Ishikawa (cell line): ENCODE results near the gene GRIK1.

Source experiments
- CEBPB ChIP-seq: IDR thresholded peaks from 2 replicates; pipeline ENCODE4 v1.6.1; 2012
- CREB1 ChIP-seq: IDR thresholded peaks from 2 replicates; pipeline ENCODE4 v1.6.1; 2012; ENCODE audit warnings: low read depth
- EGR1 ChIP-seq: IDR thresholded peaks from 2 replicates; pipeline ENCODE4 v1.6.1; 2012
- EP300 ChIP-seq: IDR thresholded peaks from 2 replicates; pipeline ENCODE4 v1.6.1; 2012; ENCODE audit warnings: borderline replicate concordance
- FOXM1 ChIP-seq: IDR thresholded peaks from 2 replicates; pipeline ENCODE4 v1.6.1; 2012; ENCODE audit warnings: low read depth, borderline replicate concordance
- NFIC ChIP-seq: IDR thresholded peaks from 2 replicates; pipeline ENCODE4 v1.6.1; 2012
- RAD21 ChIP-seq: IDR thresholded peaks from 2 replicates; pipeline ENCODE4 v1.6.1; 2012; ENCODE audit warnings: low read depth
- TAF1 ChIP-seq: IDR thresholded peaks from 2 replicates; pipeline ENCODE4 v1.6.1; 2012; ENCODE audit warnings: low read depth, mild to moderate bottlenecking
- TCF12 ChIP-seq: IDR thresholded peaks from 2 replicates; pipeline ENCODE4 v1.6.1; 2012; ENCODE audit warnings: low read depth
- TEAD4 ChIP-seq: IDR thresholded peaks from 2 replicates; pipeline ENCODE4 v1.6.1; 2012
- YY1 ChIP-seq: IDR thresholded peaks from 2 replicates; pipeline ENCODE4 v1.6.1; 2012; ENCODE audit warnings: low read depth
- ZBTB7A ChIP-seq: IDR thresholded peaks from 2 replicates; pipeline ENCODE4 v1.6.1; 2012; ENCODE audit warnings: low read depth
- TF ChIP-seq, protein P1 (sequence below): IDR thresholded peaks from 2 replicates; pipeline ENCODE4 v1.6.1; 2012
- TF ChIP-seq, protein P2 (sequence below): IDR thresholded peaks from 2 replicates; pipeline ENCODE4 v1.6.1; 2012
- TF ChIP-seq, protein P3 (sequence below): IDR thresholded peaks from 2 replicates; pipeline ENCODE4 v1.6.1; 2012; ENCODE audit warnings: low read depth, mild to moderate bottlenecking

The GRIK1 gene

DNA sequence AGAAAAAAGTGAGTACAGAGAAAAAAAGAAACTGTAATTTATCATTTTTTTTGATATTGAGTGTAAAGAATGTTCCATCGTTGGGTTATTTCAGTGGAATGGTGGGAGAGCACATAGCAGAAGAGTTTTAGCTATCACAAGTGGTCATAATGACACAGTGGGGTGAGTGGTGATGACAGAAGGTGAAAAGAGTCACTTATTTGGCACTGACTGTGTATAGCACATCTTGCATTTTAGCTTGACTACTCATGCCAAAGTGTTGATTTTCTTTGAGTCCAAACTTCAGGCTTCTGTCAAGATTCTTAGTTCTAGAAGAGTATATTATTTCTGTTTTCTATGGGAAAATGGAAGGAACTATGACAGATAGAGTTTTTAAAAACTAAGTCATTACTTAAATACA, 261.2 kb downstream of the GRIK1 start:
- no peak for TF ChIP-seq ZBTB7A
- no peak for TF ChIP-seq YY1
- TF ChIP-seq TEAD4, result no peak
- TF ChIP-seq, protein P1, sequence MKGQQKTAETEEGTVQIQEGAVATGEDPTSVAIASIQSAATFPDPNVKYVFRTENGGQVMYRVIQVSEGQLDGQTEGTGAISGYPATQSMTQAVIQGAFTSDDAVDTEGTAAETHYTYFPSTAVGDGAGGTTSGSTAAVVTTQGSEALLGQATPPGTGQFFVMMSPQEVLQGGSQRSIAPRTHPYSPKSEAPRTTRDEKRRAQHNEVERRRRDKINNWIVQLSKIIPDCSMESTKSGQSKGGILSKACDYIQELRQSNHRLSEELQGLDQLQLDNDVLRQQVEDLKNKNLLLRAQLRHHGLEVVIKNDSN, result no peak
- TF ChIP-seq RAD21, result no peak
- no peak for TF ChIP-seq NFIC
- TF ChIP-seq EP300, result no peak
- TF ChIP-seq TAF1, result no peak

DNA sequence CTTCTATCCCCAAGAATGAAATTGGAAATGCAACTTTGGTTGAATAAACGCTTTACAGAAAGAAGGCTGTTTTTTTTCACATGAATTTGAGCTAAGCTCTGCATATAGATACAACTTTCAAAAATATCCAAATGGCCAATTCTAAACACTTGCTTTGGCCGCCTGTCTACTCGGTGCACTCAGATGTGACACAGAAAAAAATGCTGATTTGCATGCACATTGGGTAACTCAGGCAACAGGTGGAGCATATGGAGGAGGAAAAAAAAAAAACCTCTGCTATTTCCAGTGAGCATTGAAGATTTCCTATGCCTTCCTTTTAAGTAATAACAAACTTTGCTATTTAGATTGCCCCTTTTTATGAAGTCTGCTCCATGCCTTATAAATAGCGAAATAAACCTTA, 262.5 kb downstream of the GRIK1 start:
- TF ChIP-seq CEBPB (no peak), TCF12 (no peak), EP300 (no peak), TEAD4 (no peak), CREB1 (no peak), ZBTB7A (no peak), YY1 (no peak), NFIC (no peak), EGR1 (no peak), FOXM1 (no peak), RAD21 (no peak), TAF1 (no peak)
- TF ChIP-seq, protein P2, sequence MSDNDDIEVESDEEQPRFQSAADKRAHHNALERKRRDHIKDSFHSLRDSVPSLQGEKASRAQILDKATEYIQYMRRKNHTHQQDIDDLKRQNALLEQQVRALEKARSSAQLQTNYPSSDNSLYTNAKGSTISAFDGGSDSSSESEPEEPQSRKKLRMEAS, result no peak
- TF ChIP-seq, protein P1, result no peak
- TF ChIP-seq, protein P3, sequence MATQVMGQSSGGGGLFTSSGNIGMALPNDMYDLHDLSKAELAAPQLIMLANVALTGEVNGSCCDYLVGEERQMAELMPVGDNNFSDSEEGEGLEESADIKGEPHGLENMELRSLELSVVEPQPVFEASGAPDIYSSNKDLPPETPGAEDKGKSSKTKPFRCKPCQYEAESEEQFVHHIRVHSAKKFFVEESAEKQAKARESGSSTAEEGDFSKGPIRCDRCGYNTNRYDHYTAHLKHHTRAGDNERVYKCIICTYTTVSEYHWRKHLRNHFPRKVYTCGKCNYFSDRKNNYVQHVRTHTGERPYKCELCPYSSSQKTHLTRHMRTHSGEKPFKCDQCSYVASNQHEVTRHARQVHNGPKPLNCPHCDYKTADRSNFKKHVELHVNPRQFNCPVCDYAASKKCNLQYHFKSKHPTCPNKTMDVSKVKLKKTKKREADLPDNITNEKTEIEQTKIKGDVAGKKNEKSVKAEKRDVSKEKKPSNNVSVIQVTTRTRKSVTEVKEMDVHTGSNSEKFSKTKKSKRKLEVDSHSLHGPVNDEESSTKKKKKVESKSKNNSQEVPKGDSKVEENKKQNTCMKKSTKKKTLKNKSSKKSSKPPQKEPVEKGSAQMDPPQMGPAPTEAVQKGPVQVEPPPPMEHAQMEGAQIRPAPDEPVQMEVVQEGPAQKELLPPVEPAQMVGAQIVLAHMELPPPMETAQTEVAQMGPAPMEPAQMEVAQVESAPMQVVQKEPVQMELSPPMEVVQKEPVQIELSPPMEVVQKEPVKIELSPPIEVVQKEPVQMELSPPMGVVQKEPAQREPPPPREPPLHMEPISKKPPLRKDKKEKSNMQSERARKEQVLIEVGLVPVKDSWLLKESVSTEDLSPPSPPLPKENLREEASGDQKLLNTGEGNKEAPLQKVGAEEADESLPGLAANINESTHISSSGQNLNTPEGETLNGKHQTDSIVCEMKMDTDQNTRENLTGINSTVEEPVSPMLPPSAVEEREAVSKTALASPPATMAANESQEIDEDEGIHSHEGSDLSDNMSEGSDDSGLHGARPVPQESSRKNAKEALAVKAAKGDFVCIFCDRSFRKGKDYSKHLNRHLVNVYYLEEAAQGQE, result no peak

DNA sequence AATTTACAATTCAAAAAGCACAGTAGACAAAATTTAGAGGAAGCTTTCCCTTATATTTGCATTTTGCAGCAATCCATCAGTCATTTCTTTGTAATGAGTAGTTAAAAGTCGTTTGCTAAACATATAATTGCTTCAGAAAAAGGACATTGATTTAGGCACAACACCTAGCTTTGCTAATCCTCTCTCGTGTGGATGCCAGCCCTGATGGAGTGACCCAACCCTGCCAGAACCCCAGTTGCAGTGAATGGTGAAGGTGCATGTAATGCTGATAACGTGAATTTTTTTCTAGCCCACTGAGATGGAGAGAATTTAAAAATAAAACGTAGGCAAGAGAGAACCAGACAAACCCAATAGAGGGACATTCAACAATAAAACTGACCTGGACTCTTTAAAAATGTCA, 263.4 kb downstream of the GRIK1 start:
- TF ChIP-seq, protein P3, result no peak
- TF ChIP-seq EGR1 (no peak), TCF12 (no peak), ZBTB7A (no peak), RAD21 (no peak), CREB1 (no peak), TAF1 (no peak), EP300 (no peak), NFIC (no peak), TEAD4 (no peak), FOXM1 (no peak), CEBPB (no peak), YY1 (no peak)
- TF ChIP-seq, protein P1, result no peak
- TF ChIP-seq, protein P2, result no peak

DNA sequence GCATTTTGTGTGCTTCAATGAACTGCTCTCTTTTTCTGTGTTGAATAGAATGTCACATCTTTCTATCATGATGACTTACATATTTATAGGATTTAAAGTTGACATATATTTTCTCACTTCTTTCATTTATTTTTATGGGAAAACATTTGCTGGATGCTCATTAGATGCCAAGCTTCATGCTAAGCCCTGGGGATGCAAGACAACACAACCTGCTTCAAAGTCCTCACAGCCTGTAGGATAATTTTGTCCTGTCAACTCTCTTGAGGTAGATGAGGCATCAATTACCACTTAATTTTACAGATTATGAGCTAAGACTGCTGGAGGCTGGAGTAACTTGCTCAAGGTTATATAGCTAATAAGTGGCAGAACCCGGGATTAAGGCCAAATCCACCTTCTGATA, 264.3 kb downstream of the GRIK1 start:
- TF ChIP-seq, protein P1, result no peak
- no peak for TF ChIP-seq YY1
- no peak for TF ChIP-seq EGR1
- TF ChIP-seq FOXM1, result no peak
- no peak for TF ChIP-seq RAD21
- TF ChIP-seq CEBPB, result no peak
- no peak for TF ChIP-seq EP300
- TF ChIP-seq NFIC, result no peak
- TF ChIP-seq CREB1, result no peak
- TF ChIP-seq TAF1, result no peak
- TF ChIP-seq TEAD4, result no peak
- no peak for TF ChIP-seq TCF12
- TF ChIP-seq, protein P2, result no peak
- TF ChIP-seq, protein P3, result no peak
- no peak for TF ChIP-seq ZBTB7A
